Stimulated activated CD8-positive, alpha-beta memory T cell treated with anti-CD3 and anti-CD28 coated beads, Interleukin-2, amount 100 ng/mL, for 48 hours (primary cell): ENCODE results near the gene NME7.
"Not testable (repeated sequence)": the region's sequence is repeated elsewhere in the genome, so short reads cannot be mapped to it uniquely, and the experiment has no call there.

Source experiments
- DNase-seq, 2 donors: peaks; one replicate each; pipeline ENCODE4 v3.0.0-alpha.2; 2020; ENCODE audit warnings: low read depth in 2 of 2

The NME7 gene

GRCh38 chr1:169342096-169342495 lies 25.5 kb downstream of the NME7 start:
- not testable (repeated sequence) for DNase-seq

- no peak for DNase-seq
These were observed 26.7 kb downstream of the NME7 start for GRCh38 chr1:169340882-169341281.

- no peak for DNase-seq
These were observed 27.8 kb downstream of the NME7 start for GRCh38 chr1:169339773-169340172.

GRCh38 chr1:169338617-169339016 lies 29.0 kb downstream of the NME7 start:
- DNase-seq: no peak

GRCh38 chr1:169336947-169337715 lies 30.5 kb downstream of the NME7 start:
- not testable (repeated sequence) for DNase-seq

- DNase-seq: not testable (repeated sequence)
These were observed 32.9 kb downstream of the NME7 start for GRCh38 chr1:169334727-169335126.

- no peak for DNase-seq
These were observed 36.7 kb downstream of the NME7 start for GRCh38 chr1:169330927-169331326.

GRCh38 chr1:169329383-169329782 lies 38.2 kb downstream of the NME7 start:
- no peak for DNase-seq

- DNase-seq: no peak
These were observed 39.7 kb downstream of the NME7 start for GRCh38 chr1:169327875-169328274.

- DNase-seq: no peak
These were observed 40.7 kb downstream of the NME7 start for GRCh38 chr1:169326956-169327268.

- no peak for DNase-seq
These were observed 41.2 kb downstream of the NME7 start for GRCh38 chr1:169326261-169326955.

- DNase-seq: no peak
These were observed 42.5 kb downstream of the NME7 start for GRCh38 chr1:169325117-169325516.

- DNase-seq: no peak
These were observed 45.5 kb downstream of the NME7 start for GRCh38 chr1:169322138-169322537.

- DNase-seq: no peak
These were observed 46.1 kb downstream of the NME7 start for GRCh38 chr1:169321539-169321938.

GRCh38 chr1:169318536-169319244 lies 48.9 kb downstream of the NME7 start:
- no peak for DNase-seq

GRCh38 chr1:169316556-169316955 lies 51.0 kb downstream of the NME7 start:
- no peak for DNase-seq

- DNase-seq: peak in 1 of 2 donors; percentile 18
These were observed 55.3 kb downstream of the NME7 start for GRCh38 chr1:169312084-169312954.

- DNase-seq: no peak
These were observed 58.1 kb downstream of the NME7 start for GRCh38 chr1:169309178-169310166.

- no peak for DNase-seq
These were observed 59.1 kb downstream of the NME7 start for GRCh38 chr1:169308313-169309039.

GRCh38 chr1:169307176-169307575 lies 60.4 kb downstream of the NME7 start:
- DNase-seq: no peak
